ENCODE results near the gene POMT1.

GRCh38 chr9:131485728-131486422 lies 16.8 kb upstream of the POMT1 start:
- TF ChIP-seq EZH2phosphoT487 (IDR thresholded peaks at IDR 0.05; ENCODE audit: low read length) (no peak), EZH2 (optimal IDR thresholded peaks at IDR 0.05; ENCODE audit: low read depth, low read length) (no peak)
- TF ChIP-seq, protein P1, sequence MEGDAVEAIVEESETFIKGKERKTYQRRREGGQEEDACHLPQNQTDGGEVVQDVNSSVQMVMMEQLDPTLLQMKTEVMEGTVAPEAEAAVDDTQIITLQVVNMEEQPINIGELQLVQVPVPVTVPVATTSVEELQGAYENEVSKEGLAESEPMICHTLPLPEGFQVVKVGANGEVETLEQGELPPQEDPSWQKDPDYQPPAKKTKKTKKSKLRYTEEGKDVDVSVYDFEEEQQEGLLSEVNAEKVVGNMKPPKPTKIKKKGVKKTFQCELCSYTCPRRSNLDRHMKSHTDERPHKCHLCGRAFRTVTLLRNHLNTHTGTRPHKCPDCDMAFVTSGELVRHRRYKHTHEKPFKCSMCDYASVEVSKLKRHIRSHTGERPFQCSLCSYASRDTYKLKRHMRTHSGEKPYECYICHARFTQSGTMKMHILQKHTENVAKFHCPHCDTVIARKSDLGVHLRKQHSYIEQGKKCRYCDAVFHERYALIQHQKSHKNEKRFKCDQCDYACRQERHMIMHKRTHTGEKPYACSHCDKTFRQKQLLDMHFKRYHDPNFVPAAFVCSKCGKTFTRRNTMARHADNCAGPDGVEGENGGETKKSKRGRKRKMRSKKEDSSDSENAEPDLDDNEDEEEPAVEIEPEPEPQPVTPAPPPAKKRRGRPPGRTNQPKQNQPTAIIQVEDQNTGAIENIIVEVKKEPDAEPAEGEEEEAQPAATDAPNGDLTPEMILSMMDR (IDR thresholded peaks at IDR 0.05; ENCODE audit: low read length), result peak; percentile 15
